AML-193 (cell line): ENCODE data around the gene MRPL1.
A peak's percentile ranks its signal among the peaks of the same experiment; 100 is the strongest.

Experiments
- DNase-seq, 2 experiments: peaks; one replicate each; lab custom pipeline; 2025; lab: John Stamatoyannopoulos, UW

MRPL1 gene

GRCh38 chr4:77862478-77863216 lies at the start of gene MRPL1:
TSS of gene MRPL1 (plus strand) at chr4:77862830. CDS start at chr4:77862849, 19 bp downstream.
- DNase-seq, result peak; percentile 94 to 97

- DNase-seq, result no peak
These were observed 47.0 kb upstream of the MRPL1 start for GRCh38 chr4:77815636-77816035.

DNA sequence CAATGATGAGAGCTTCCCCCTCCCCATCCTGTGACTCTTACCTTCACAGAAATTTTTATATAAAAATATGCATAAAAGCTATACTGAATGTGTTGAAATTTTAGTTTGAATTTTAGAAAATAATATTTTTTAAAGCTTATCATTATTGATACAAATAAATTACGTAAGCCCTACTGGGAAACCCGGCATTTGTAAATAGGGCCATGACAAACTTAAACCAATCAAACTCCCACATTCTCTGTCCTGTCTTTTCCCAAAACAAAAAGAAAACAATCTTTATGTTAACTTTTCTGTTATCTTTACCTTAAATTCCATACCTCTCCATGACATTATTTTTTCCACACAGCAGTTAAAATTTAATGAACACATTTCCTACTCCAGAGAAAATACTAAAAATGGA lies 46.1 kb upstream of the MRPL1 start:
- no peak for DNase-seq

- DNase-seq, result peak in 1 of 2 experiments; percentile 27
These were observed 45.1 kb upstream of the MRPL1 start for GRCh38 chr4:77817304-77818072.

DNA sequence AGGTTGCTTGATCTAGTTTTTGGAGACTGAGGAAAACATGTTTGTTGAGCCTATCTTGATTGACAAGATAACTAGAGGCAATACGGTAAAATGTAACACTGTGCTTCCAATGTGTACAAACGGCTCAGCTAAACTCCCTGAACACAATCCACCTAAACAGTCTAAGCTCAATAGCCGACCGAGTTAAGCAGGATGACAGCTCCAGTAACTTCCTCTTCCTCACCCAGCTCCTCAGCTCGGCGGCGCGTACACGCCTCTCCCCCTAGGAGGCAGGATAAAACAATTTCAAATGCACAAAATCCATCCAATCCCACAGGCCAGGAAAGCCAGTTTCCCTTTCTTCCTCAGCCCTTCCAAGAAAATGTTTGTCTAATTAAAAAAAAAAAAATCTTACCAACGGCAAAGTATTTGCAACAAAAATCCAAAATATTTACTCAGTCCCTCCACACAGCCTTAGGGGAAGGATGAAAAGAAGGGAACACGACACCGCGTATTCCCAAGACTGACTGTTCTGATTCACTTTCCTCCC lies 44.5 kb upstream of the MRPL1 start:
- DNase-seq, result peak; percentile 80 to 86

DNA sequence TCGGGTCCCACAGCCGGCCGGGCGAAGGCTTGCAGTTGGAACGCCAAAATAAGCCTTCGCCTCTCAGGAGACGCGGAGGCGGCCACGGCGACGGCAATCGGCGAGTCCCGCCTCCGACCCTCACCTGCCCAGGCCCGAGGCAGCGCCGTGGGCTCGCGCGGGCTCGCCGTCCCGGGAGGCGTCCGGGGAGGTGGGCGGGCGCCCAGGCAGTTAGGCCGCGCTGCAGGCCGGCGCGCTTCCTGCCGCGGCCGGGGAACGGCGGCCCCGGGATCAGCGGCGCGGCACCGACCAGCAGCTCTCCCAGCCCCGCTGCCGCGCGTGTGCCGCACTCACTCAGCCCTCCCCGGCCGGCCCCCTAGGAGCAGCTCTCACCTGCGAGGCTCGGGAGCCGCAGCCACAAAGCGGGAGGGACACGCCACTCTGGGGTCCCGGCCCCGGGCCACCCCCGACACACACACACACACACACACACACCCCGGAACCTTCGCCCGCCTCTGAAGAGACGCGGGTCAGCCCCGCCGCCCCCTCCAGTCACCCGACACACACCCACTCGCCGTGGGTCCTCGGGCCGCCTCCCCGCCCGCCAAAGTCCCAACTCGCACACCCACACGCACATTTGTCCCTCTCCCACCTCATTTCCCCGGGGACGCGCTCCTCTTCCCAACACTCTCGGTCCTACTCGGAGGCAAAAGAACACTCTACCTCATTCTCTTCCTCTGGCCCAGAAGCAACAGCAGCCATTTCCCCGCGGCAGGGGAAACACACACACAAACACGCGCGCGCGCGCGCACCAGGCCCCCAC lies 43.8 kb upstream of the MRPL1 start, which contains the start of gene CNOT6L:
CNOT6L (minus strand) TSS at position 767 of the 802 bp plus-strand sequence; CDS start at position 707, 60 bp downstream.
- DNase-seq, result peak; percentile 21 to 44

GRCh38 chr4:77819404-77819842 lies 43.2 kb upstream of the MRPL1 start:
- DNase-seq, result no peak

DNA sequence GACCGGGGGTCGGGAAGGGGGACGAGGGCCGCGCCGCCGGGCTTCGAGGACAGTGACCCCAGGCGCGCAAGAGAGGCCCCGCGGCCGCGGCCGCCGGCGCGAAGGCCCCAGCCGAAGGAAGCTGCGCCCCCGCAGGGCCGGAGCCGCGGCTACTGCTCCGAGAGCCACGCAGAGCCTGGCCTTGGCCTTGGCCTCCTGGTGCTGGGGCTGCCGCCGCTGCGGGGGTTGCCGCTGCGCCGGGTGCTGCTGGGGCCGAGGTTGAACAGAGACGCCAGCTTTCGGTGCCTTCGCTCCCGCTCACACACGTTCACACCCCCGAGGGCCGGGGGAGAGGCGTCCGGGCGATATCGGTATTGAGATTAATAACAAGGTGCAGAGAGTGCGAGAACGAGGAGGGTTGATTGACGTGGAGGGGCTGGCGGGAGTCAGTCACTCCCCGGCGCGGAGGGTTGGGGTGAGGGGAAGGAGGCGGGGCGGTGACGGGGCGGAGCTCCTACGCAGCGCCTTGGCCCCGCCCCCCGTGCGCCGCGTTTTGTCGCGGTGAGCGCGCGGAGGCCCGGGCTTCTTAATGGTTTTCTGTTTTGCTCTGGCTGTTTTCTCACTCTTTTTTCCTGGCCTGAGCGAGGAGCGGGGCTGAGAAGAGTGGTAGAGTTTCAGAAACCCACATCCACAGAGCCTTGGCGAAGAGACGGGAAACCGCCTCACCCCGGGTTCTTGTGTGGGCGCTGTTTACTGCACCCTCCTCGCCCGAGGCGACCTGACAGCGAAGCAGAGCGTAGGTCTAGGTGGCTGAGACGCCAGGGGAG lies 42.6 kb upstream of the MRPL1 start:
- peak; percentile 77 to 82 for DNase-seq

GRCh38 chr4:77820649-77821561 lies 41.7 kb upstream of the MRPL1 start:
- DNase-seq, result peak; percentile 24 to 55

DNA sequence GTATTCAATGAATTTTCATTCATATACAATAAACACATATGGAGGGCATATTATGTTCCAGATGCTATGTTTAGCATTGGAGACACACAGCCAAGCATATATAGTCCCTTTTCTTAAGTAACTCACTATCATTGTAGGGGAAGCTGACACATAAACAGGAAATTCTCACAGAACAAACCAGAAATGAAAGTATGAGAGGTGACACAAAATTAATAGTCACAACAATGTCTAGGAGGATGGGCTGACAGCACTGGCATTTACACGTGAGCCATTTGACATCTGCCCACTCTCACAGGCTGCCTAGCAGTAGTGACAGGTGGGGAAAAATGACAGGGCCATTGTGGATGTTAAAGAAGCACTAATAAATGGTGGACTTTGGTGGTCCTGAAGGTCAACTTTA lies 40.9 kb upstream of the MRPL1 start:
- DNase-seq, result peak in 1 of 2 experiments; percentile 8

GRCh38 chr4:77826275-77826674 lies 36.4 kb upstream of the MRPL1 start:
- no peak for DNase-seq

GRCh38 chr4:77827343-77827742 lies 35.3 kb upstream of the MRPL1 start:
- DNase-seq, result no peak

GRCh38 chr4:77833126-77833724 lies 29.4 kb upstream of the MRPL1 start:
- DNase-seq, result no peak

GRCh38 chr4:77834403-77834802 lies 28.2 kb upstream of the MRPL1 start:
- no peak for DNase-seq

DNA sequence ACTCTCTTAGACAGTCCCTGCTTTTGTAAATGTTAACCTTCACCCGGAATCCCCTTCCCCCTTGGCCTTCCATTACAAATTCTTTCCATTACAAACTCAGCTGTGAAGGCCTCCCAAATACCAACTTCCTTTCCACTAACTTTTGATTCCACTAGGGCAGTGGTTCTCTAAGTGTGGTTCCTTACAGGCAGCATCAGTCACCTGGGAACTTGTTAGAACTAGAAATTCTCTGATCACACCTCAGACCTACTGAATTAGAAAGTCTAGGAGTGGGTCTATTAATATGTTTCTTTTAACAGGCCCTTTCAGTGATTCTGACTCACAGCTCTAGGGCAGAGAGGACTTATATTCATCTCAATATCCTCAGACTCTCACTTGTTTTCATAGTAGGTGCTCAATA lies 19.0 kb upstream of the MRPL1 start:
- no peak for DNase-seq

- no peak for DNase-seq
These were observed 18.3 kb upstream of the MRPL1 start for GRCh38 chr4:77844363-77844762.

- no peak for DNase-seq
These were observed 17.2 kb upstream of the MRPL1 start for GRCh38 chr4:77845400-77845799.

GRCh38 chr4:77845929-77846328 lies 16.7 kb upstream of the MRPL1 start:
- DNase-seq, result no peak

DNA sequence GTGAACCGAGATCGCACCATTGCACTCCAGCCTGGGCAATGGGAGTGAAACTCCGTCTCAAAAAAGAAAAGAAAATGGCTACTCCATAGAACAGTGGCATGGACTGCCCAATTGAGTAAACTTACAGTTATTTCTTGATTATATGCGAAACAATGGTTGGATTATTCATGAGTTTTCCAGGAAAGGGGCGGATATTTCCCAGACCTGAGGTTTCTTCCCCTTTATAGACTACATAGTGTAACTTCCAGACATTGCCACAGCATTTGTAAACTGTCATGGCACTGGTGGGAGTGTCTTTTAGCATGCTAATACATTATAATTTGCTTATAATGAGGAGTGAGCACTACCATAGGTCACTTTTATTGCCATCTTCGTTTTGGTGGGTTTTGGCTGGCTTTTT lies 14.1 kb upstream of the MRPL1 start:
- no peak for DNase-seq
